ENCODE measurements around the gene S100A14. TPM values are rescaled to one million over a fixed set of nuclear protein-coding genes. Genes with fewer than 3 reads are reported as not detected.

The S100A14 gene
- total and polyA plus RNA-seq, 12 donors: 0.32 to 2.2 (median 0.88) TPM; not detected in 7

DNA sequence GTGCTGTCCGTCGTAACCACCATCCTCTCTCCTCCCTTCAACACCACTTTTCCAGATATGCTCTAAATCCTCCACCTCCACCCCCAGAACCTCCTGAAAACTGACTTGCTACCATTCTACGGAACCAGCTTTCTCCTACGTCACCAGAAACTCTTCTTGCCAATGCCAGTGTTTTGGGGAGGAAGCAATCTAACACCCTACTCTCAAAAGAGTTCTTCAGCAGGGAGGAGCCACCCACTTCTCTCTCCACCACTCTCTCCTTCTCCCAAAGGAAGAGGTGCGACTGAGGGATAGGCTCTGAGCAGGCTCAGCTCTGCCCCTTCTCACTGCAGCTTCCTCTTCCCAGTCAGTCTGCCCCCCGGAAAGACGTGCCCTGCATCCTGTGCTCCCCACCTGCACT, 44.4 kb downstream of the S100A14 start:
- Histone ChIP-seq H3K4me1 (replicated peaks in 1 of 2) (peaks cover 18 to 29% of the 10 kb centered on the region in 2 donors), H3K27me3 (no peaks in the 10 kb centered on the region), H3K27ac (no peak overlapping the region), H3K36me3 (replicated peaks in 1 of 2) (no peaks in the 10 kb centered on the region), H3K9me3 (replicated peaks in 1 of 3) (no peaks in the 10 kb centered on the region), H3K4me3 (no peak overlapping the region)
- no peak for TF ChIP-seq POLR2A (IDR thresholded peaks at IDR 0.05)
- TF ChIP-seq, protein P1, sequence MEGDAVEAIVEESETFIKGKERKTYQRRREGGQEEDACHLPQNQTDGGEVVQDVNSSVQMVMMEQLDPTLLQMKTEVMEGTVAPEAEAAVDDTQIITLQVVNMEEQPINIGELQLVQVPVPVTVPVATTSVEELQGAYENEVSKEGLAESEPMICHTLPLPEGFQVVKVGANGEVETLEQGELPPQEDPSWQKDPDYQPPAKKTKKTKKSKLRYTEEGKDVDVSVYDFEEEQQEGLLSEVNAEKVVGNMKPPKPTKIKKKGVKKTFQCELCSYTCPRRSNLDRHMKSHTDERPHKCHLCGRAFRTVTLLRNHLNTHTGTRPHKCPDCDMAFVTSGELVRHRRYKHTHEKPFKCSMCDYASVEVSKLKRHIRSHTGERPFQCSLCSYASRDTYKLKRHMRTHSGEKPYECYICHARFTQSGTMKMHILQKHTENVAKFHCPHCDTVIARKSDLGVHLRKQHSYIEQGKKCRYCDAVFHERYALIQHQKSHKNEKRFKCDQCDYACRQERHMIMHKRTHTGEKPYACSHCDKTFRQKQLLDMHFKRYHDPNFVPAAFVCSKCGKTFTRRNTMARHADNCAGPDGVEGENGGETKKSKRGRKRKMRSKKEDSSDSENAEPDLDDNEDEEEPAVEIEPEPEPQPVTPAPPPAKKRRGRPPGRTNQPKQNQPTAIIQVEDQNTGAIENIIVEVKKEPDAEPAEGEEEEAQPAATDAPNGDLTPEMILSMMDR (IDR thresholded peaks at IDR 0.05): no peak
- intact Hi-C loops (cut with DNase I): loop anchor here (5.0 to 10.0 kb wide), 3 partner anchors 46 to 203 kb away; partner anchors contain the start of genes S100A14 (in 1 of the 2) and SLC27A3 (in 1 of the 2)
- 63 to 70% (median 64%) methylated on average over 7 of the region's 7 CpGs for WGBS, 4 donors
- DNase-seq: no peak

DNA sequence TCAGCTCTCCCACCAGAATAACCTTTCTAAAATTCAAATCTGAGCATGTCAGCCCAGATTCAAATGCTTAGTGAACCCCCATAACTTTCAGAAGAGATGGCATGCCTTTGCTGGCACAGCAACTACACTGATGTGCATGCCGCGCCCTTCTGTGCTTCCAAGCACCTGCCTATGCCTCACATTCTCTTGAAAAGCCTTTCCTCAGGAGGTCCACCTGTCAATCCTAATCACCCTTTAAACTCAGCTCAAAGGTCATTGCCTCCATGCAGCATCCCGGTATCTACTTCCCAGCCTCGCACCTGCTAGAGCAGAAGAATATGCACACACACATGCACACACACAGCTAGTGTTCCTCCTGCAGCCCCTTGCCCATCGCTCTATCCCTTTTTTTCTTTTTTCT, 45.3 kb downstream of the S100A14 start:
- Histone ChIP-seq H3K4me3 (no peak overlapping the region), H3K27ac (no peak overlapping the region), H3K27me3 (no peaks in the 10 kb centered on the region), H3K4me1 (replicated peaks in 1 of 2) (peaks cover 26 to 38% of the 10 kb centered on the region in 2 donors), H3K36me3 (replicated peaks in 1 of 2) (no peaks in the 10 kb centered on the region), H3K9me3 (replicated peaks in 1 of 3) (no peaks in the 10 kb centered on the region)
- DNase-seq: no peak
- intact Hi-C loops (cut with DNase I): loop anchor here (5.0 to 10.0 kb wide), 3 partner anchors 46 to 204 kb away; partner anchors contain the start of genes S100A14 (in 1 of the 2) and SLC27A3 (in 1 of the 2)
- TF ChIP-seq, protein P1 (IDR thresholded peaks at IDR 0.05): no peak
- no peak for TF ChIP-seq POLR2A (IDR thresholded peaks at IDR 0.05)
- WGBS, 4 donors: 83 to 90% (median 87%) methylated on average over 5 of the region's 5 CpGs

DNA sequence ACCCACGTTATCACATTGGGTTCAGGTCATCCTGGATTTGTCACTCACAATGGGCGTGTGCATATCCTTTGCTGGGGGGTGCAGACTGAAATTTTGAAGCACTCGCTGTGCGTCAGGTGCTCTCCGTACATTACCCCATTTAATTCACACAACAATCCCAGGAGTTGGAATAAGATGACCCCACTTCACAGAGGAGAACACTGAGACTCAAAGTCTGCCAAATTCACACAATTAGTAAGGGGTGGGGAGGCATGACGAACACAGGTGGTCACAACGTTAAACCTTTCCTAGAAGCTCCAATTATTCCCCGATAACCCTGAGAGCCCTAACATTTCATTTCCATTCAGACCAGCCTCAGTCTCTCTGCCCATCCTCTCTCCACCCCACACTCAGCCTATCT, 46.7 kb downstream of the S100A14 start:
- Histone ChIP-seq H3K27me3 (no peaks in the 10 kb centered on the region), H3K4me1 (replicated peaks in 1 of 2) (peaks cover 33 to 44% of the 10 kb centered on the region in 2 donors), H3K4me3 (no peak overlapping the region), H3K36me3 (replicated peaks in 1 of 2) (no peaks in the 10 kb centered on the region), H3K9me3 (replicated peaks in 1 of 3) (no peaks in the 10 kb centered on the region), H3K27ac (no peak overlapping the region)
- TF ChIP-seq, protein P1 (IDR thresholded peaks at IDR 0.05): no peak
- no peak for TF ChIP-seq POLR2A (IDR thresholded peaks at IDR 0.05)
- no peak for DNase-seq
- WGBS, 4 donors: 67 to 76% (median 73%) methylated on average over 8 of the region's 8 CpGs
- intact Hi-C loops (cut with DNase I): loop anchor here (2.0 to 5.0 kb wide), 3 partner anchors 37 to 61 kb away; no protein-coding TSS in a partner anchor

DNA sequence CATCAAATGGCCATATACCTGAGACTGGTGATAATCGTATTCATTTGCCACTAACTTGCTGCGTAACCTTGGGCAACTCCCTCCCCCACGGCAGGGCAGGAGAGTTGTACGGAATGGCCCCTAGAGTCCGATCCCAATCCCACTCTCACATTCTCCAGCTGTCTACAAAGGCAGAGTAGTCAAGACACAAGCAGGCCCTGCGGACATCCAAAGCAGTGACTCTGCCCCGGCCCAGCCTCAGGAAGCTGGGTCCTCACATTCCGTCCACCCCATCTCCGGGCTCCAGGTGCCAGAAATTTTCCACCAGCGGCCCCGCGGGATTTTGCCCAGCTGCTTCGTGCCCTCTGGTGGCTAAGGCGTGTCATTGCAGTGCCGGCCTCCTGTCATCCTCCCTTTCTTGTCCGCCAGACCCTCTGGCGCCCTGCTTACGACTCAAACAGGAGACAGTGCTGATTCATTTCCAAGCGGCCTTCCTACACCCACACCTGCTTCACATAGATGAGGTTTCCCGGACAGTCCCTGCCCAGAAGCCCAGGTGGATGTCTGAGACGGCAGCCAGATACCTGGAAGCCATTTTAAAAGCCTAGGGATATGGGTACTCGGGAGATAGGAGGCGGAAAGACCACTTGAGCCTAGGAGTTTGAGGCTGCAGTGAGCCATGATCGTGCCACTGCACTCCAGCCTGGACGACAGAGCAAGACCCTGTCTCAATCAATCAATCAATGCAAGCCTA, 47.6 kb downstream of the S100A14 start:
- DNase-seq: peak; percentile 84 to 96 (median 92)
- intact Hi-C loops (cut with DNase I): loop anchor here (2.0 to 5.0 kb wide), 3 partner anchors 36 to 60 kb away; no protein-coding TSS in a partner anchor
- TF ChIP-seq, protein P1 (IDR thresholded peaks at IDR 0.05): peak; percentile 99 to 100 (median 99)
- TF ChIP-seq POLR2A (IDR thresholded peaks at IDR 0.05): no peak
- Histone ChIP-seq H3K4me3 (peak overlapping the region in 1 of 4 donors; percentile 3), H3K27ac (peak overlapping the region in 3 of 5 donors; percentile 40 to 69 (median 64)), H3K4me1 (replicated peaks in 1 of 2) (peaks cover 33 to 44% of the 10 kb centered on the region in 2 donors), H3K36me3 (replicated peaks in 1 of 2) (no peaks in the 10 kb centered on the region), H3K27me3 (no peaks in the 10 kb centered on the region), H3K9me3 (replicated peaks in 1 of 3) (no peaks in the 10 kb centered on the region)
- 9 to 13% (median 10%) methylated on average over 12 to 25 of the region's 25 CpGs for WGBS, 4 donors

Data from adrenal gland (tissue), 12 donors.